HG03342 (cell line): Measurements from ENCODE around the gene HAPLN1.
"Not testable (repeated sequence)": the region's sequence is repeated elsewhere in the genome, so short reads cannot be mapped to it uniquely, and the experiment has no call there.

Experiments
- ATAC-seq: cut with Tn5 transposase; IDR thresholded peaks from one replicate; pipeline ENCODE4 v1.9.1; 2021; ENCODE audit warnings: mild to moderate bottlenecking, moderate library complexity; ENCODE audit not compliant: unreplicated experiment

HAPLN1 gene

DNA sequence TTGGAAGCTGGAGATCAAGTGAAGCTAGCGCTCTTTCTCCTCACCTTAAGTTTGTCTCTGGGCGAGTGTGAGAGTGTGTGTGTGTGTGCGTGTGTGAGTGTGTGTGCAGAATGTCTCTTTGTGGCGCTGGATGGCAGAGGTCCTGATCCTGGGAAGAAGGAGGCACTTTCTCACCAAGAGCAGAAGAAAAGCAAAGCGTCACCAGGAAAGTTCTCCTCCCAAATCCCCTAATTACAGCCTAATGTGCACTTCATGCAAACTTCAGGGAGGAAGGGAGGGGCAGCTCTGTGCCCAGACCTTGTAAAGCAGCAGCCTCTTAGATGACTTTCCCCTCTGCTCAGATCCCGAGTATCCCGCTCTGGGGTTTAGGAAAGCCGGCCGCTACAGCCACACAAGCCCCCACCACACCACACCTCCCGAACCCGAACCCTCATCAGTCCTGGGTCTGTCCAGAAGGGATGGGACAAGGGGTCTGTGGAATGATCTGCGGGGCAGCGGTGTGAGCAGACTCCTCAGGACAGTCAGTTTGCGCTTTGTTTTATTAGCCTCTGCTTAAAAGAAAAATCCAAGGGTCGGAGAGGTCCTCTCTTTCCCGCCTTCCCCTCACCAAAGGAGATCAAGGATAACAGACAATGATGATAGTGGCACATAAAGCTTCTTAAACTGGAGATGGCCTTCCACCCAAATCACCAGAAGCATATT lies at the start of gene HAPLN1:
Gene HAPLN1, minus strand, starts transcription at position 20 of the 702 bp plus-strand sequence. CDS start 47,332 bp downstream, outside the sequence.
- no peak for ATAC-seq

DNA sequence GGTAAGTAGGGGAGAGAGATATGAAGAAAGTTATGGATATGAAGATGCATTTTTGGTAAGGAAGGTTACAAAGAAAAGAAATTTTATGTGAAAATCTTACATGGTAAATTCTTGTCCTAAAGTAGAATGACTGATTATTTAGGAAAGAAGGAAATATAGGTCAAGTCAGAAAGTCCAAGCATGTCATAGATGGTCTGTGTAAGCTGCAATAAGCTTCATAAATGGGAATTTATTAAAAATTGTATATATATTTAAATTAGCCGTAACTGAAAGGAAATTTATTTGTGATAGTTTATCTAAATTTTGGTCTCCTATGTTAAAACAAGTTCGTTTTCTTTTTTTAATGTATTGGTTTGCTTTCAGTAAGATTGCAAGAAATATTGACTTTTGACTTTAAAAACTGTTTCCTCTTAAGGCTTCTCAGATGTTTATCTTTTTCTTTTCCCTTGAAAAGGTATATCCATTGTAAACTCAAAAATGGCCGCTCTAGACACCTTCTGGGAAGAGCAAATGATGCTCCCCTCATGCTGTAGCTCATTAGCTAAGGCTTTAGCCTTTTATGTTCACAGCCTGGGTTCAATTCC lies 46.8 kb upstream of the HAPLN1 start:
- no peak for ATAC-seq

DNA sequence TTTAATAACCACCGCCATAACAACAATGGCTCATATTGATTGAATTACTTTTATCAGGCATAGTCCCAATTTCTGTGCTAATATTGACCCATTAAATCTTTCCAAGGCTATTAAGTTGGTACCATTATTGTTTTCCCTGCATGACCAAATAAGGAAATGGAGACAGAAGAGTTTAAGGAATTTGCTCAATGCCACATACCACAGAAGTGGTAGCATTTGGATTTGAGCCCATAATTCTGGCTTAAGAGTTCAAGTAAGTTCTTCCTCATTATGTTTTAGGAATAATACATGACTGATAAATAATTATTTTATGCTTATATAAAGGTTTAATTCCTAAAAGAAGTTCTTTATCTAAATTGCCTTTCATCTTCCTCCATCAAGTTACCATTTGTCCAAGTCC lies 43.4 kb upstream of the HAPLN1 start:
- no peak for ATAC-seq

DNA sequence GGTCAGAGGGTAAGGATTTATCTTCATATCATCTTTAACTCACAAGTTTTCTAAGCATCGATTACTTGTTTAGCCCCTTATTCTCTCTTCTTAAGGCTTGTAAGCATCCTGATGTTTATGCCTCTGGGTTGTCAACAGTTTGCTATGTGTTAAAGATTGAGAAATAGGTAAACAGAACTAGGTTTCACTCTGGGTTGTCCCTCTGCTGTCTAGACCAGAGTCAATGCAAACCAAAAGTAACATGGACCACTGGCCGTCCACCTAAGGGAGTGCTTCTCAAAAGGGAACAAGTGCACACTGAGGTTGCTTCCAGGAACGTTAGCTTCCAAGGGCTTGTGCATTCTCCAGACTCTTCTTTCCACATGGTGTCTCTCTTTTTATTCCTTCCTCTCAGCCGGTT lies 39.9 kb upstream of the HAPLN1 start:
- no peak for ATAC-seq

DNA sequence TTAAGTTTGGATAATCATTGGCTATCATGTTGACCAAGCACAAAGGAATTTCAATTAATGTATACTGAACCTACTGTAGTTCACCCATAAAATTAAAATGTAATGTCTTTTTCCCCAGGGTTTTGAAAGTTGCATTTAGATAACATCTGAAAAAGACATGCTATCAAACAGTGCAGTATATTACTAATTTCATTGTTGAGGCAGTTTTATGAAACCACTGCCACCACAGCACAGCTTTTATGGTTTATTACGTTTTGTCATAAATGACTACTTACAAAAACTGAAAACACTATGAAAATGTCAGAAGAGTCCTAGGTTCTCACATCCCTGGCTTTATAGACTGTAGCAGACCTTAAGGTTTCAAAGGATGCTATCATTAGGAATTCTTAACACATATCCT lies 32.0 kb upstream of the HAPLN1 start:
- no peak for ATAC-seq

DNA sequence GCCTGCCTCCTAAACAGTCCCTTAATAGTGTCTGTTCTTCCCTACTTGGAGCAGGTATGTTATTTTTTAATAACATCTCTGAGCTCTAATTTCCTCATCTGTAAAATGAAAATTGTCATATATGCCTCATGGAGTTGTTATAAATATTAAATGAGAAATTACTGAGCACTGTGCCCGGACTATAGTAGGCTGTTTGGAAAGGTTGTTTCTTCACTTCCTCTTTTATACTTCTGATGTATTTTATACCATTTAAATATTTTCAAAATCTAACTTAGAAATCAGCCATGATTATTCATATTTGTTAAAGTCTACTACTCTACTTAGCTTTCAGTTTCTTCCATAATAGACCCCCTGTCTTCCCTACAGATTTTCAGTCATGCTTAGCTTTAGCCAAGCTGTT lies 30.5 kb upstream of the HAPLN1 start:
- ATAC-seq = no peak

DNA sequence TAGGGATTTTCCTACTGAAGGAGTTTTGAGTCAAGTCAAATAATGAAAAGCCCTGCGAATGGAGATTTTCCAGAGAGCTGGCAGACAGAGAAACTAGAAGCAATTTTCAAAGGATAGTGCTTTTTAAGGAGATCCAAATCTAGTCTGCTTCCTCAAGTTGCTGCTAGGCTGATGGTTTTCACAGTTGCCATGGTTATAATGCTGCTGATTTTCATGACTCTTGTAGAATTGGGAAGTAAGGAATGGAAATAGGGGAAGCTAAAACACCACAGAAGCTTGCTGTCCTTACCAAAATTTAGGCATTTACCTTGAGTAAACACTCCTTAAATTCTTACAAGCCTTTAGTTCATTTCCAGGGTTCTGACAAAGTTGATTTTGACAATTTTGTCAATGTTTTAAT lies 30.1 kb upstream of the HAPLN1 start:
- no peak for ATAC-seq

DNA sequence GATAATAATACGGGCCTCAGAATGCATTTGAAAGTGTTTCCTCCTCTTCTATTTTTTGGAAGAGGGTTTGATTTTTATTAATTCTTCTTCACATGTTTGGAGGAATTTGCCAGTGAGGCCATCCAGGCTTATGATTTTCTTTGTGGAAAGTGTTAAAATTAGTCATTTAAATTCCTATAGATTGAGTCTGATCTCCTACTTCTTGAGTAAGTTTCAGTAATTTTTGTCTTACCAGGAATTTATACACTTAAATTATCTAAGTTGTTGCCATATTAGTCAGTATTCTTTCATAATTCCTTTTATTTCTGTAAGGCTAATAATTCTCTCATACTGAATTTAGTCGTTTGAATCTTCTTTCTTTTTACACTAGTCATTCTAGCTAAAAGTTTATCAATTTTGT lies 25.2 kb upstream of the HAPLN1 start:
- ATAC-seq = no peak

DNA sequence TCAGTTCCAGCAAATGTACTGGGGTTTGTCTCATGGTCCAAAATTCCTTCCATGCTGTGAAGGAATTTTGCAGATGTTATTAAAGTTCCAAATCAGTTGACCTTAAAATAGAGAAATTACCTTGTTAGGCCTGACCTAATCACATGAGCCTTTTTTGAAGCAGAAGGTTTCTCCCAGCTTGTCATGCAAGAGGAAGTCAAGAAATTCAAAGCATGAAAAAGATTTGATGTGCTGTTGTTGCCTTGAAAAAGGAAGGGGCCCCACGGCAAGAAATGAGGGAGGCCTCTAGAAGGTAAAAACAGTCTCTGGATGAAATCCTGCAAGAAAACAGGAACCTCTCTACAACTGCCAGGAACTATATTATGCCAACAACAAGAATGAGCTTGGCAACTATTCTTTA lies 24.2 kb upstream of the HAPLN1 start:
- no peak for ATAC-seq

DNA sequence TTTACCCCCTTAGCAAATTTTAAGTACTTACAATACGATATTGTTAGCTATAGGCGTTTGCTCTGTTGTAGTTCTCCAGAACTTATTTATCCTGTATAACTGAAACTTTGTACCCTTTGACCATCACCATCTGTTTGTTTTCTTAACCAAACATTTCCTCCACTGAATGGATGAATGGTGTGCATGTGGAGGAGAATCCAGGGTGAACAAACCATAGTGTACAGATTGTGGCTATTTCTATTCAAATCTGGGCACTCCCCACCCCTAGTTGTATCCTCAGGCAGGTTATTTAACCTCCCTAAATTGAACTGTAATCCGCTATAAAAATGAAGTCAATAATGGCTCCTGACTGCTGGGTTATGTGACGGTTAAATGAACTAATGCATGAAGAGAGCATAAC lies 21.4 kb upstream of the HAPLN1 start:
- ATAC-seq = no peak

DNA sequence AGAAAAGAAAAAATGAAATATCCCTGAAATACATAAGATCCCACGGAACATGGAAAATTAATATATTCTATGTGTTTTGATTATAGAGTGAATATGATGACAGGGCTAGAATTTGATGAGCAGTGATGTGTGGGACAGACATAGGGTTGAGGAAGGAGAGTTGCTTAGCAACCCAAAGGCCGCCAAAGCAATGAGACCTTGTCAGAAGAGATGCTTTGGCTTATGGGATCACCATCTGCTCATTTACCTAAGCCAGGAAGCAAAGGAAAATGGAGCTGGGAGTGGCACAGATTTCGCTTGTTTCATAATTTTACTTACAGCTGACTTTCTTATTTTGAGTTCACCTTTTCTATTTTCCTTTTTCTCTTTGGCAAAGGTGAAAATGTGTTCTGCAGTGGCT lies 20.9 kb upstream of the HAPLN1 start:
- ATAC-seq = no peak

DNA sequence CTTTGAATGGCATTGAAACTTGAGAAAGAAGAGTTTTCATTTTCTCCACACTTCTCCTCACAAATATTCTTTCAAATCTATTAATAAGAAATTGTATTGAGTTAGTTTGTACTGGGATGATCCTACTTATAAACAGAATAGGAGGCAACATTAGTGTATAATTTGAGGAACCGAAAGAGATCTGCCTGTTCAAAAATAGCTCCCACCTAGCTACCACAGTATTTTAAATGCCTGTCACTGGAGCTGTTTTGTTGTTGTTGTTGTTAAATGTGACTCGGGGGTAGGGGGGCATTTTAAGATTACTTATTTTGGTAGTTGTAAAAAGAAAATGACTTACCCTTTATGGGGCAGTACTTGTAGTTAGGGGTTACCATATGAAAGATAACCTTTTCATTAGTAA lies 20.1 kb upstream of the HAPLN1 start:
- ATAC-seq = peak; percentile 87

DNA sequence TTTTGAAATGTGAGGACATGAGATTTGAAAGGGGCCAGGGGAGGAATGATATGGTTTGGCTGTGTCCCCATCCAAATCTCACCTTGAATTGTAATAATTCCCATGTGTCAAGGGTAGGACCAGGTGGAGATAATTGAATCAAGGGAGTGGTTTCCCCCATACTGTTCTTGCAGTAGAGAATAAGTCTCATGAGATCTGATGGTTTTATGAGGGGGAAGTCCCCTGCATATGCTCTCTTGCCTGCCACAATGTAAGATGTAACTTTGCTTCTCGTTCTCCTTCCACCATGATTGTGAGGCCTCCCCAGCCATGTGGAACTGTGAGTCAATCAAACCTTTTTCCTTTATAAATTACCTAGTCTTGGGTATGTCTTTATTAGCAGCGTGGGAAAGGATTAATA lies 15.5 kb upstream of the HAPLN1 start:
- ATAC-seq = not testable (repeated sequence)

DNA sequence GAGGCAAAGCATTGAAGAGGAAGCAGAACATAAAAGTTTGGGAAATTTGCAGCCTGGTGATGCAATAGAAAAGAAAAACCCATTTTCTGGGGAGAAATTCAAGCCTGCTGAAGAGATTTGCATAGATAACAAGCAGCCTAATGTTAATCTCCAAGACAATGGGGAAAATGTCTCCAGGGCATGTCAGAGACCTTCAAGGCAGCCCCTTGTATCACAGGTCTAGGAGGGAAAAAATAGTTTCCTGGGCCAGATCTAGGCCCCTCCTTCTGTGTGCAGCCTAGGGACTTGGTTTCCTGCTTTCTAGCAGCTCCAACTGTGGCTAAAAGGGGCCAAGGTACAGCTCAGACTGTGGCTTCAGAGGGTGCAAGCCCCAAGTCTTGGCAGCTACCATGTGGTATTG lies 14.4 kb upstream of the HAPLN1 start:
- ATAC-seq = not testable (repeated sequence)

DNA sequence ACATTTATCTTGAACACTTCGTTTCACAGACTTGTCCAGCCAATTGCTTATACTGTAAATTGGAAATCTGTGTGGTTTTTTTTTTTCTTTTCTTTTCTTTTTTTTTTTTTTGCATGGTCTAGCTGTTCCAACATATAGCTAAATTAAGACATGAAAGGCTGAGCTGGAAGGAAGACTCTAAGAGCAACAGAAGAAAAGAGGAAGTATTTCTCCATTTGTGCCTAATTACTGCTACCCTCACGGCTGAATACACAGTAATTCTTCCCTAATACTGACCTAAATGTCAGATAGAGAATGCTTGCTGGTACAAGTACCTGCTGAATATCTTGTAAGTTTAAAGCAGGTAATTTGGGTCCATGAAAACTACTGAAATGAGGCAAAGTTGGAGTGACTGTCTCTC lies 11.0 kb upstream of the HAPLN1 start:
- no peak for ATAC-seq

DNA sequence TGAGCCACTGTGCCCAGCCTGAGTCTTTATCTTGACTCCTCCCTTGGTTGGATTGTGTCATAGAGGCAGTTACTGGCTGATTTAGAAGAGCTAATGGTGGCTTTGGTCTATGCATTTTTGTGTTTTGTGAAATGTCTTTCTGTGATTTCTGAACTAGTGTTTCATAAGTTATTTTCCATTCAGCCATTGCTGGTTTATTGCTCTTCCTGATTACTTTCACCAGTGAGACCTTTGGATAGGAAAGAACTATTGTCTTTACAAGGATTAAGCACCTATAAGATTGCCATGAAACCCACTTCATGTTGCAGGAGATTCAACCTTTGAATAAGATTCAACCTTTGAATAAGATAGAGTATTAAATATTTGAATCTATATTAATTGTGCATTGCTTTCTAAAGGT lies 8.7 kb upstream of the HAPLN1 start:
- ATAC-seq = no peak

DNA sequence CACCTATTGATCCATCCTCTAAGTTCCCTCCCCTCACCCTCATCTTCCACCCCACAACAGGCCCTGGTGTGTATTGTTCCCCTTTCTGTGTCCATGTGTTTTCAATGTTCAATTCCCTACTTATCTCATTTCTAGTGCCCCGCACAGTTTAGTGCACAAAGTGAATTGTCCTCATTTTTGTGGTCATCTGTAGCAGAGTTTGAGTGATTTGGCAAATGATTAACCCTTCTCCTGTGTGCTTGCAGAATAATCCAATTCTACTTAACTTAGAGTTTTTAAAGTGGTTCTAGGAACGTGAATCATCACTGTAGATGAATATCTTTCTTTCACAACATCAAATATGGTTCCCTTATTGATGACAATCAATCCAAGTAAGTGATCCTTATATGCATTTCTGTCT lies 6.3 kb upstream of the HAPLN1 start:
- ATAC-seq = no peak

DNA sequence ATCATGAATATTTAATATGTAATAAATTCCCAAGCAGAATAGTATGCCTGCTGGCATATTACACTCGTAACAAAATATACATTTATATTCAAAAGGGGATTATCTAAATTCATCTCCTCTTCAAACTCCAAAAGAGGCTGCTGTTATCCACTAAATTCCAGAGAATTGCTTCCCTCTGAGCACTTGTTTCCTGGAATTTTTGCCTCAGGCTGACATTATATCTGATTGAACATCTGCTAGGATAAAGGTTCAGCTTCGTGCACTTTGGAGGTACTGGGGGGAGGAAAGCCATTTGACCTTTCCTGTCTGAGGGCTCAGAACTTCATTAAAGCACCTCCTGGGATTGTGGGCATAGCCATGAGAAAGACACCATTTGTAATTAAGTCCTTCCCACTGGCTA lies 4.3 kb upstream of the HAPLN1 start:
- no peak for ATAC-seq

DNA sequence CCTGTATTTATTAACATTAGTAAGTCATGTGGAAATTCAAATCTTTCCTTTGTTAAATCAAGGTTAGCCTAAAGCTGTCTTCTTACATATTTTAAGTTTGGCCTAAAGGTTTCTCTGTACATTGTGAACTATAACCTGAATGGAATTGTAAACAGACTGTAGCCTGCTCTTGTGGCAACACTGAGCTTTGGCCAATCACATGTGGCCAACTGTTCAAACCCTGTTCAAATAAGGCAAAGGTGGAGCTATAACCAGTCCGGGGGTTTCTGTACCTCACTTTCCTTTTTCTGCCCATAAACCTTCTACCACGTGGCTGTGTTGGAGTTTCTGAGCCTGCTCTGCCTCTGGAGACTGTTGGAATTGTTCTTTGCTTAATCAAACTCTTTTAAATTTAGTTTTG lies 3.3 kb upstream of the HAPLN1 start:
- no peak for ATAC-seq

DNA sequence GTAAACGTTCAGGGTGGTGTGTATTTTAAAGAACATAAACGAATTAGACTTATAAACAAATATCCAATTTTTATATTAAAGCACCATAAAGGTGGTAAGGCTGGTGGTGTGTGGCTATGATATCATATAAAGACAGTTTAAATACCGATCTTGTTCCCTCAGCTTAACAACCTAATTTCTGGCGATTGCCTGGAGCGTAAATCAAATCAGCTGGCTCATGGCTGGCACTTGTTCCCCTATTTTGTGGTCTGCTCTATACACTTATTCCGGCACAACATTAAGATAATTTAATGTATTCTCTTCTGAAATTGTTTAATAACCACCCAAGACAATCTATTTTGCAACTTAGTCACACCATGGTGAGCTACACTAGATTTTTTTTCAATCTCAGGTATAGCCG lies 2.4 kb upstream of the HAPLN1 start:
- no peak for ATAC-seq

DNA sequence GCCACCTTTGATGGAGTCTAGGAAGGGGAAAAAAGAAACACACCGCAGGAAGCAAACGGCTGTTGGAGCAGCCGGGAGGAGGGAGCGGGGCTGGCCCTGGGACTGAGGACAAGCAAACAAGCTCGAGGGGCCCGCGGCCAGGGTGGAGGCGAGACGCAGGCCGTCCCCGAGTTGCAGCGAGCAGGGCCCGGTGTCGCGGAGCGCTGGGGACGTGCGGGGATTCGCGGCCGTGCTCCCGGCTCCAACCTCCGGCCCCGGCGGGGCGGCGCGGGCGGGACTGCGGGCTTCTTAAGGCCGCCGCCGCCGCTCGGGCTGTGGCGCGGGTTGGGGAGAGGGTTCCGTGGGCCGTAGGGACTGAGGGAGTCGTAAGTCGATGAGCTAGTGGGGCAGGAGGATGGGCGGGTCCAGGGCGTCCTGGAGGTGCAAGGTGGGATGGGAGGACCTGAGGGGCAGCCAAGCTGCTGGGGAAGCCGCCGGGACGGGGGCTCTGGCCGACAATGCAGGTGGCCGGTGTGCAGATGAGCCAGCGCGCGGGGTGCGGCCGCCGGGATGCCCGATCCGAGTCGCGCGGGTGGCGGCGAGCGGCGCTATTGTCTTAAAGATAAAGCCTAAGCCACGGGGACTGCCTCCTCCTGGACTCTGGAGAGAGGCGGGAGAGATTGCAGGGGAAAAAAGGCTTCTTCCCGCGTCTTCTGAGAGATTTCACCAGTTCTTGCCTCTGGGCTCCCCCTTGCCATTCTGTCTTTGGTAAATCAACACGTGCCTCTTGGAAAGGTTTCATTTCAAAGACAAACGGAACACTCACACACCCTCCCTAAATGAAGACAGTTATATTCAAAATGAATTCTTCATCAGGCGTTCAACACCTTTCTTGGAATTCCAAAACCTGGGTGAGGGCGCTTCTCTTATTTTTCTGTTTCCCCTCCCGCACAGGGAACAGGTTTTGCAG lies 1.6 kb upstream of the HAPLN1 start:
- ATAC-seq = peak; percentile 52

DNA sequence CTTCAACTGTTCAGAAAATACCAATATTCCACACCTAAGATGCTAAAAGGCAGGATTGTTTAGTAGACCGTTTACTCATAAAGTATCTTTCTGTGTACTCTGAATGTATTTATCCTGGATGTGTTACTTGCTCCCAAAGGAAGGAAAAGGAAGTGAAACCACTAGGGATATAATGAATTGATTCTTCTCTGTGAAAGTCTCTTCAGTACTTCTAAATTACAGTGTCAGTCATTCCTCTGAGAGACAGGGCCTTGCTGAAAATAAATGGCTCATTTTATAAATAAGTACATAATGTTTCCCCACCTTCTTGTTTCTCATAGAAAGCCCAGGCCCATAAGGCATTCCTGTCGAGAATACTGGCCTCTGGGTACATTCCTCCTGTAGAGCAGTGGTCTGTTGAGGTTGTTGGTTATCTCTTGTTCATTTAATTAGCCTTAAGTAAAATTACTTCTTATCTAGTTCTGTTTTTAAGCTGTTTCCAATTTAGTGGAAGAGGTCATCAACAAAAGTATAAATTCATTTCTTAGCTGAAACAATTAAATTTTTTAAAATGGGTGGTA lies 1.6 kb downstream of the HAPLN1 start:
- ATAC-seq = no peak
